Skin of body (tissue), 2 donors: ENCODE data around the gene OR3A2. TPM values are rescaled to one million over a fixed set of nuclear protein-coding genes. Genes with fewer than 3 reads are reported as not detected.
"Not testable (repeated sequence)": the region's sequence is repeated elsewhere in the genome, so short reads cannot be mapped to it uniquely, and the experiment has no call there.

Experiments
- DNase-seq: peaks from one replicate; lab custom pipeline; 2025; lab: John Stamatoyannopoulos, UW
- total RNA-seq: library from RNA; depleted of rRNA; stranded (reverse); fragments of >200 nt; gene quantifications from one replicate; pipeline ENCODE4 v1.2.3, GENCODE V29; 2014

The OR3A2 gene
- total RNA-seq, result 0.30 TPM

DNA sequence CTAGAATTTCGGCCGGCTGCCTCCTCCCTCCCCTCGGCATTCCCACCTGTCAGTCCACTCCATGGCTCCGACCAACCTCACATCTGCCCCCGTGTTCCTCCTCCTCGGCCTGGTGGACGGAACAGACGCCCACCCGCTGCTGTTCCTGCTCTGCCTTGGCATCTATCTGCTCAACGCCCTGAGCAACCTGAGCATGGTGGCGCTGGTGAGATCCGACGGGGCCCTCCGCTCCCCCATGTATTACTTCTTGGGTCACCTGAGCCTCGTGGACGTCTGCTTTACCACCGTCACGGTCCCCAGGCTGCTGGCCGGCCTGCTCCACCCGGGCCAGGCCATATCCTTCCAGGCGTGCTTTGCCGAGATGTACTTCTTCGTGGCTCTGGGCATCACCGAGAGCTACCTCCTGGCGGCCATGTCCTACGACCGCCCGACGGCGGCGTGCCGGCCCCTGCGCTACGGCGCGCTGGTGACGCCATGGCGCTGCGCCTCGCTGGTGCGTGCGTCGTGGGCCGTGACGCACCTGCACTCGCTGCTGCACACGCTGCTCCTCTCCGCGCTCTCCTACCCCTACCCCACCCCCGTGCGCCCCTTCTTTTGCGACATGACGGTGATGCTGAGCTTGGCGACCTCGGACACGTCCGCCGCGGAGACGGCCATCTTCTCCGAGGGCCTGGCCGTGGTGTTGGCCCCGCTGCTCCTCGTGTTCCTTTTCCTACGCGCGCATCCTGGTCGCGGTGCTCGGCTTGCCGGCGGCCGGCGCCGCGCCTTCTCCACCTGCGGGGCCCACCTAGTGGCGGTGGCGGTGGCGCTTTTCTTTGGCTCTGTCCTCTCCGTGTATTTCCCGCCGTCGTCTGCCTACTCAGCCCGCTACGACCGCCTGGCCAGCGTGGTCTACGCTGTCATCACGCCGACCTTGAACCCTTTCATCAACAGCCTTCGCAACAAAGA, at the start of gene OR3A2:
TSS of gene OR3A2 (minus strand) at position 440 of the 948 bp plus-strand sequence.
- DNase-seq, result no peak

DNA sequence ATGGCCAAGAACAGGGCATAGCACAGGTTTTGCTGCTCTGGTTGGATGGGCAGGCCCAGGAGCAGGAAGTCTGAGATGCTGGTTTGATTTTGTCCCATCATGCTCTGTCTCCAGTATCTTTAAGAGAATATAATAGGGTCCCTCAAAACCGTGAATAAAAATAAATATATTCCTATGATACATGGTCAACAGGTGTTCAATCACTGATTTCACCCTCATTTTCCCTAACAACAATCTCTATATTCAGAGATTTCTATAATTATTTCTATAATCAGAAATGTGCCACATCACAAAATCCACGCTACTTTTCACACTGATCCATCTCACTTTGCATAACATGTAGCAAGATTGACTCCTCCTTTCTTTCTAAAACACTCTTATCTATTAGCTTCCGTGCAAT, 47.6 kb upstream of the OR3A2 start, which contains the start of gene OR1E2:
TSS of gene OR1E2 (minus strand) at position 101 of the 400 bp plus-strand sequence. CDS start at position 101, 0 bp downstream.
- DNase-seq, result no peak

DNA sequence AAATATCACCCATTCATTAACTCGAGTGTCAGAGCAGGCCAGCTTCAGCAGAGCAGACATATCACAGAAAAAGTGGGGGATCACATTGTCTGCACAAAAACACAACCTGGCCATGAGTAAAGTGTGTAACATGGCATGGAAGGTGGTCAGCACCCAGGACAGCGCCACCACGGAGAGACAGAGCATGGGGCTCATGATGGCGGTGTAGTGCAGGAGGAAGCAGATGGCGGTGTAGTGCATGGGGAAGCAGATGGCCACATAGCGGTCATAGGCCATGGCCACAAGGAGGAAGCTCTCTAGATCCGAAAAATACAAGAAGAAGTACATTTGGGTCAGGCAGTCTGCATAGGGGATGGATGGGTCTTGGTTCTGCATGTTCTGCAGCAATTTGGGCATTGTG, 47.1 kb upstream of the OR3A2 start:
- not testable (repeated sequence) for DNase-seq

DNA sequence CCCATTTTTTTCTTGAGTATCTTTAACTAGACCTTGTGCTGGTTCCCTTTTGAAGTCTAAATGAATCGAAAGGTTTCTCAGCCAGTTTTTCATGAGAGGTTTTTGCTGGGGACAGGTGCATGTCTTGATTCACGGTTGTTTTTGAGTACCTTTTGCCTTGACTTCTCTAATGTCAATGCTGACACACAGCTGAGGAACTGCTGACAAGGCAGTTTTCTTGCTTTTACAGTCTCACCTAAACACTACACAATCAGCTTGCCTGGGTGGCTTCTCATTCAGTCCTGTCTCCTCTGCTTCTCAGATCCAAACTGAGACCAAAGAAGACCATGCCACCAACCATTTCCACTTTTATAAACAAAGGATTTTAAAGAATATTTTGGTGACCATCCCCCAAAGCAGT, 32.1 kb upstream of the OR3A2 start:
- DNase-seq, result no peak

DNA sequence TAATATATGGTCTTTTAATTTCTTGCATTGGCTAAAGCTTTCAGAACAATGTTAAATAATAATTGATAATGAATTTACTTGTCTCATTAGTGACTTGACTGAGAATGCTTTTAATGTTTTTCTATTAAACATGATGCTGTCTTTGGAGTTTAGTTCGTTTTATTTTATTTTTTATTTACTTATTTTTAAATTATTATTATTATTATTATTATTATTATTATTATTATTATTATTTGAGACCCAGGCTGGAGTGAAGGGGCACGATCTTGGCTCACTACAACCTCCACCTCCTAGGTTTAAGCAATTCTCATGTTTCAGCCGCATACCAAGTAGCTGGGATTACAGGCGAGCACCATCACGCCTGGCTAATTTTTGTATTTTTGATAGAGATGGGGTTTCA, 29.5 kb upstream of the OR3A2 start:
- DNase-seq, result no peak

DNA sequence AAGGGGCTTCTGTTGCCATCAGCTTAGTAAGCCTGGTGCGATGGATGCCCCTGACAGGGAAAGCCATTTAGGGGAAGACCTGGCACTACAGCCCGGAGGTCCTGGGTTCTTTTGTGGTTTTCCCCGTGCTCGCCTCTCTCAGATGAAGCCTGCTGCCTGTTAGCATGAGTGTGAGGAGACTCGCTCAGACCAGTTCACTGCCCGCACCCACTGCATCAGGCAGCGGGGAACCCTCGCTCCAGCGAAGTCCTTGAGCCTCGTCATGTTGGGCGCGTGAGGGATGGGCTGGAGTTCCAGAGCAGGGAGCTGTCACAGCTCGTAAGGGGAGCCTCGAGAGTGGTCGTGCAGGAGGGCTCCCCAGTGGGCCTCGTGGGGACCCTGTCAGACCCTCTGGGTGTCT, 26.1 kb upstream of the OR3A2 start:
- not testable (repeated sequence) for DNase-seq

DNA sequence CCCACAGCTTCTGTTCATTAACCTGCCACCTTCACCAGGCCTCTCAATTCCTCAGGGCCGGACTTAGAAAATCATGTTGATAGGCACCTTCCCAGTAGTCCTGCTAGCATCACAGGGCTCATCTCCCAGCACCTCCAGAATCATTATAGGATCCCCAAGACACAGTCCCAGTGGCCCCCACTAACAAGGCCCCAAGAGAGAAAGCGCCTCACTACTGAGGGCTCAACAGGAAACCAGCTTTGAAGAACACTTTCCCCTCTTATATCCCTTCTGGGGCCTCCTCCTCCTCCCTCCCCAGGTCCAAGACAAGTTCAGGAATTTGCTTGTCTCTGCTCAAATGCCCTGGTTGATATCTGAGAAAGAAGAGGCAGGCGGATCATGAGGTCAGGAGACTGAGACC, 25.0 kb upstream of the OR3A2 start, which contains the start of gene OR3A3:
TSS of gene OR3A3 (plus strand) at position 301 of the 400 bp plus-strand sequence.
- DNase-seq, result no peak

DNA sequence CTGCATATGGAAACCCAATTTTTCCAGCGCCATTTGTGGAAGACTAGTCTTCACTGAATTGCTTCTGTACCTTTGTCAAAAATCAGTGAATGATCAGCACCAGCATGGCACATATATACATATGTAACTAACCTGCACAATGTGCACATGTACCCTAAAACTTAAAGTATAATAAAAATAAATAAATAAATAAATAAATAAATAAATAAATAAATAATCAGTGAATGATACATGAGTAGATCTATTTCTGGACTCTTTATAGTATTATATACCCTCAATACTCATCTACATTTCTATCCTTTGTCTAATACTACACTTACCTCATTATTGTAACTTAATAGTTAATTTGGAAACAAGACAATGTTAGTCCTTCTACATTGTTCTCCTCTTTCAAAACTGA, 17.7 kb upstream of the OR3A2 start:
- not testable (repeated sequence) for DNase-seq

DNA sequence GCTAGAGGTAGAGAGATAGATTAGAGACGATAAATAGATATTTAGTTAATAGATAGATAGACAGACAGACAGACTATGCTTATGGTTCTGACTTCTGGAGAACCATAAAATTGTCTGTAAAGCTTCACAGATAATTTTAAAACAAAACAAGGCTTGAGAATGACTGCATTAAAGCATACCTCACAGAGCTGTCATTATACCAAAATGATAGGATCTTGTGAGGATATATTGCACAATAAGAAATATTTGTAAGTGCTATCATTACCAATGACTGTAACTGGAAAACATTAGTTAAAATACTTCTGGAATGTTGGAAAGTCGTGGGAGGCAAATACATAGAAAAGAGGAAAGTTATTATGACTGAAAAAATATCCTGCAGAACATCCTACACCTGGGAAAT, 15.7 kb upstream of the OR3A2 start:
- DNase-seq, result no peak

DNA sequence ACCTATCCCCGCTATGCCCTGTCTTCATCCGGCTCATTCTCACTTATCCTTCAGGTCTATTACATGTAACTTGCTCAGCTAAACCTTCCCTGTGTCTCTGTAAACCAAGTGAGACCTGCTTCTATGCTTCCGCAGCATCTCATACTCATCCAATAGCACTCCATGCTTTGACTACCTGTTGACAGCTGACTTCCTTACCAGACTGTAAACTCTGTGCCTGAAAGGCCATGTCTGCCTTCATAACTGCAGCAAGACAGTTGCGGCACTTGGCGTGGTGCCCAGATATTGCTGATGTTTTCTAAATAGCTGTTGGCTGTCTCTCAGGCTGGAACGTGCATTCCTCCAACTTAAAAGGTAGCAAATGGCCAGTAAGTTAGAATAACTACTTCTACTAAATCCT, 13.9 kb upstream of the OR3A2 start:
- DNase-seq, result no peak

DNA sequence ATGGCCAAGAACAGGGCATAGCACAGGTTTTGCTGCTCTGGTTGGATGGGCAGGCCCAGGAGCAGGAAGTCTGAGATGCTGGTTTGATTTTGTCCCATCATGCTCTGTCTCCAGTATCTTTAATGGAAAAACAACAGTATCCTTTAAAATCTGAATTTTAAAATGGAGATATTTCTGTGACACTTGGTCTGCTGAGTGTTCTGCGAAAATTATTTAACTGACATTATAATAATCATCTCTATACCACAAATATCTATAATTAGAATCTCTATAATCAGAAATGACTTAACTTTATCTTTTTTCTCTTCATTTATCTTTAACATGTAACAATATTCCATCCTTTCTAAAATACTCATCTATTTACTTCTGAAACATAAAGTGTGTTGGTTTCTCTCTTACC, 12.2 kb upstream of the OR3A2 start, which contains the start of gene OR1E1:
TSS of gene OR1E1 (minus strand) at position 101 of the 400 bp plus-strand sequence. CDS start at position 101, 0 bp downstream.
- no peak for DNase-seq

DNA sequence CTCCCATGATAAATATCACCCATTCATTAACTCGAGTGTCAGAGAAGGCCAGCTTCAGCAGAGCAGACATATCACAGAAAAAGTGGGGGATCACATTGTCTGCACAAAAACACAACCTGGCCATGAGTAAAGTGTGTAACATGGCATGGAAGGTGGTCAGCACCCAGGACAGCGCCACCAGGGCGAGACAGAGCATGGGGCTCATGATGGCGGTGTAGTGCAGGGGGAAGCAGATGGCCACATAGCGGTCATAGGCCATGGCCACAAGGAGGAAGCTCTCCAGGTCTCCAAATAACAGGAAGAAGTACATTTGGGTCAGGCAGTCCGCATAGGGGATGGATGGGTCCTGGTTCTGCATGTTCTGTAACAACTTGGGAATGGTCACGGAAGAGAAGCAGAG, 11.7 kb upstream of the OR3A2 start:
- DNase-seq, result not testable (repeated sequence)

DNA sequence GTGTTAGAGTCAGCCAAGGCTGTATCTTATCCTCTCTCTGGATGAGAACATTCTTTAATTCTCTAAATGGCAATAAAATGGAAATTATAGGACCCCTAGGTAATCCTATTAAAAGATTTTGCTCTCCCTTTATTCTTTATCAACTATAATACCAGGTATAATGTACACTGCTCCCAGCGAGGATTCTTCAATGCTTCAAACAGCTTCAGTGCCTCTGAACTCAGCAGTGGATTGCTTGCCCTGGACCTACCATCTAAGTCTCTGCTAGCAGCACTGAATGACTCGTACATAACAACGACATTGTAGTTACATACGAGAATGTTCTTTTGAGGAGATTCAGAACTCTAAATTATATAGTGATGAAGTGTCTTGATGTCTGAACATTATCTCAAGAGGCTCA, 3.7 kb upstream of the OR3A2 start:
- DNase-seq, result no peak

DNA sequence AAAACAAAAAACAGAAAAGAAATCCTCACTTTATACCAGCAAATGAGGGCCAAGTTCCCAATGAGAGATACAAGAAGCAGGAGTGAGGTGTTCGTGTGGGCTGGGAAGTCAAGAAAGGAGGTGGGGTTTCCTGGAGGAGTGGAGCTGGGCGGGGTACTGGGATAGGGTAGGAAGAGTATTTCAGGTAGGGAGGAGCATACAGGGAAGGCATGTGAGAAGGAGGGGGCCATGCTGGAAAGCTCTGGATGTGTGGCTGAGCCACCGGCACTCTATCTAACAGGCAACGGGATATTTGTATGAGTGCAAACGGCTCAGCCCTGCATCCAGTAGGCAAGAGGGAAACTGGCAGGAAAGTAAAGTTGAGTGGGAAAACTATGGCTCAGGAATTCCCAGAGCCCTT, 4.2 kb downstream of the OR3A2 start:
- DNase-seq, result no peak

DNA sequence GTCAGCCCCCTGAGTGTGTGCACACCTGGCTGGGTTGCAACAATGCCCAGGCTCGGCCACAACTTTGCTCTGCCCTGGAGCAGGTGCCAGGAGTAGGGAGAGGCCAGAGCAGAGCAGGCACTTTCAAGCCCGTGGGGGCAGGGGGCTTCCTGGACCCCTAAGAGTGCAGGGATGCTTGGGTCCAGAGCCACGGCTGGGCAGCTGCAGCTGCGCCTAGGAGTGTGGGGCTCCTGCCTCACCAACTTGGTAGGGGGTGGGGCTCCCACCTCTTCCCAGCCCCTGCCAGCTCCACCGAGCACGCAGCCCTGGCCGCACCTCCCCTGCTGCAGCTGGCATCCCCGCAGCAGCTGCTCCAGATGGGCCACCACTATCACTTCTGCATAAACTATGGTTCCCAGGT, 7.8 kb downstream of the OR3A2 start:
- DNase-seq, result no peak

DNA sequence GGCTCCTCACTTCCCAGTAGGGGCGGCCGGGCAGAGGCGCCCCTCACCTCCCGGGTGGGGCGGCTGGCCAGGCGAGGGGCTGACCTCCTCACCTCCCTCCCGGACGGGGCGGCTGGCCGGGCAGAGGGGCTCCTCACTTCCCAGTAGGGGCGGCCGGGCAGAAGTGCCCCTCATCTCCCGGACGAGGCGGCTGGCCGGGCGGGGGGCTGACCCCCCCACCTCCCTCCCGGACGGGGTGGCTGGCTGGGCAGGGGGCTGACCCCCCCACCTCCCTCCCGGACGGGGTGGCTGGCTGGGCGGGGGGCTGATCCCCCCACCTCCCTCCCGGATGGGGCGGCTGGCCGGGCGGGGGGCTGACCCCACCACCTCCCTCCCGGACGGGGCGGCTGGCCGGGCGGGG, 14.9 kb downstream of the OR3A2 start:
- DNase-seq, result not testable (repeated sequence)

DNA sequence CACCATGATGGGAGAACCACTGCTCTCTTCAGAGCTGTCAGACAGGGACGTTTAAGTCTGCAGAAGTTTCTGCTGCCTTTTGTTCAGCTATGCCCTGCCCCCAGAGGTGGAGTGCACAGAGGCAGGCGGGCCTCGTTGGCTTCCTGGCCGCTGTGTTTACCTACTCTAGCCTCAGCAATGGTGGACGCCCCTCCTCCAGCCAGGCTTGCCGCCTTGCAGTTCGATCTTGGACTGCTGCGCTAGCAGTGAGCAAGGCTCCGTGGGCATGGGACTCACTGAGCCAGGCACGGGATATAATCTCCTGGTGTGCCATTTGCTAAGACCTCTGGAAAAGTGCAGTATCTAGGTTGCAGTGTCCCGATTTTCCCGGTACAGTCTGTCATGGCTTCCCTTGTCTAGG, 43.3 kb downstream of the OR3A2 start:
- DNase-seq, result not testable (repeated sequence)

DNA sequence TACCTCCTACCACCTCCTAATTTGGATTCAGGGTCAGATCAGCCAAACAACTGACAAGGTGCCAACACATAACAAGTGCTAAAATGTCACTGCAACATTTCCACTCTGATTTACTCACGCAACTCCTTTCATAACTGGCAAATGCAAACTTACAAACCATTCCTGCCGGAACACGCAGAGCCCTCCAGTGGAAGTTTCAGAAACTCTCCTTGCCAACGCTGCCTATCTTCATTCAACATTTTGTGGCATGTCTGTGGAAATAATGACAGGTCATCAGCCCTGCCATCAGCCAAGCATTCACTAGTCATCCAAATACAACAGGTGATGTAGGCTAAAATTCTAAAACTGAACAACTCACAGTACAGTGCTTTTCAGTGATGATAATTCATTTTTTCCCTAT, 50.2 kb downstream of the OR3A2 start:
- DNase-seq, result no peak

DNA sequence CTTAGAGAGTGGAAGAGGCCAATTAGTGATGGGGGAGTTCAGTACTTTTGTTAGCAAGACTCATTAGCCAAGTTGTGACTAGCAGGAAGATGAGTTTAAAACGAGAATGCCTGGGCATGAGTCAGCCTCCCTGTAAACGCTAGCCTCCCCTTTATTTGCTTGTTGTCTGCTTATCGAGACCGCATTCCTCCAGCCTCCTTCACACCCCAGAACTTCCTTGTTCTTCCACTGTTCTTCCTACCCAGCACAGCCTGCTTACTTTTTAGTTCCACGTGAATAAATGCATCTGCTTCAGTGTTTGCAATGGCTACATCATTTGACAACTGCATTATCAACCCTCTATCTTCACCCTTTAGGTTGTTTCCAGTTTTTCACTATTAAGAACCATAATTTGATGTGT, 67.8 kb downstream of the OR3A2 start:
- no peak for DNase-seq

DNA sequence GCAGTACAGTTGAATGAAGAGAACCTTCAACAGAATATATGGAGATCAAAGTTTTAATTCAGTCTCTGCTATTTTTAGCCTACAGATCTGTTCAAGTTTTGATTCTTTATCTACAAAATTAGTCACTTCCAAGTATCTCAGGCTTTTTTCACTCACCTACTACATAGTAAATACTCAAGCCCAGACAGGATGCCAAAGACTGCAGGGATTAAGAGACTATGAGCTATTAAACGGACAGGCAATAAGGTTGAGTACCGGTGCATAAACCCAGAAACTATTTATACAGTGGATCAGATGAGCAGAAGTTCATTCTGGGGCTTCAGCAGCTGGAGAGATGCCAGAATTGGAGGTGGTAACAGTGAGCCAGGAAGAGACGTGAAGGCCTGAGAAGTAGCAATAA, 69.3 kb downstream of the OR3A2 start:
- no peak for DNase-seq

DNA sequence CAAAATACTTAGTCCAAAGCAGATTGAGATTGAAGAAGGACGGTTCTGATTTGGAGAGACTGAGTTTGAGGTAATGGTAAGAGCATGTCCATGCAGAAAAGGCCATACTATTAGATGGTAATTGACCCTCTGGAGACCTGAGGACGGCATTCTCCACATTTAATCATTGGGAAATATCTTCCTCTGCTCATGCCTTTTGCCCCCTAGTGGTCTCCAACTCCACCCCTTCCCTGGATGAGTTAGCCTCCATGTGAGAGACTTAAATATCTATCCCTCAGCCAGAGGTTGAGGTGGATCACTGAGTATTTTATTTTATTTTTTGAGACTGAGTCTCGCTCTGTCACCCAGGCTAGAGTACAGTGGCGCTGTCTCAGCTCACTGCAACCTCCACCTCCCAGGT, 77.5 kb downstream of the OR3A2 start:
- no peak for DNase-seq

DNA sequence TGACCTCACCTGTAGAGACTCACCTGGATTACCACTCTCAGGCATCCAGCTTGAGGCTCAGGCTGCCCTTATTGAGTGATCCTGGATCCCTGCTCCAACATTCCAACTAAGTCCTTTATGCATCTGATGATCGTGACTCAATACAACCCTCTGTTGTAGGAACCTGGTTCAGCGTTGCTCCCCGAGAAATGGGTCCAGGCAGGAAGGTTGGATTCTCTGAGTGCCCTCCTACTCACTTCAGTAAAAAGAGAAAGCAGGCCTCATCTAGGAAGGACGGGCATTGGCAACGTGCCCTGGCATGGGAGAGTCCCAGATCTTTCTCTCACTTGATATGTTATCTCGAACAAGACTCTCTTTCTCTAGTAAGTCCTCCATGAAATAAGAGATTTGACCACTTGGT, 87.8 kb downstream of the OR3A2 start, which contains the start of gene OR3A1:
TSS of gene OR3A1 (minus strand) at position 101 of the 400 bp plus-strand sequence. CDS start 5,778 bp downstream, outside the sequence.
- DNase-seq, result no peak

DNA sequence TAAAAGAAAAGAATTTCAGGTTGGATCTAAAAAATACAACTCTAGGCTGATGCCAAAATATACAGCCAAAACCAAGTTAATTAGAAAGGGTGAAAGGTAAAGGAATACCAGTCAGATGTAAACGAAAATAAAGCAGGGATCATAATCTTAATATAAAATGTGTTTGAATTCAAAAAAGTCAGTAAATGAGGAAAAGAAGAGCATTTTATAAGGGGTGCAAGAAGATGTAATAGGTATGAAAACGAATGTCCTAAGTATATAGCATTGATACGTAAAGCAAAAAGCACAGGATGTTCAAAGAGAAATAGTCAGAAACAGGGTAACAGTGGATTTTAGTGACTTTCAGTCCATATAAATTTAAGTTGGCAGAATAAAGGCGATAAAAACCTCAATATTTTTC, 90.5 kb downstream of the OR3A2 start:
- DNase-seq, result no peak
